ENCODE measurements around the gene CLK4.
A peak's percentile ranks its signal among the peaks of the same experiment; 100 is the strongest.

CLK4 gene

DNA sequence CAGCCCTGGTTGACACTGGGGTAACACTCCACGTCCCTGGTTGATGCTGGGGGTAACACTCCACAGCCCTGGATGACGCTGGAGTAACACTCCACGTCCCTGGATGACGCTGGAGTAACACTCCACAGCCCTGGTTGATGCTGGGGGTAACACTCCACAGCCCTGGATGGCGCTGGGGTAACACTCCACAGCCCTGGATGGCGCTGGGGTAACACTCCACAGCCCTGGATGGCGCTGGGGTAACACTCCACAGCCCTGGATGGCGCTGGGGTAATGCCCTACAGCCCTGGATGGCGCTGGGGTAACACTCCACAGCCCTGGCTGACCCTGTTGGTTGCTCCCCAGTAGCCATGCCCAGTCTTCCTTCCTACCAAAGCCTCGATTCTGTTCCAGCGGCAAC, 41.4 kb downstream of the CLK4 start:
- peak; percentile 55 to 65 for ATAC-seq

DNA sequence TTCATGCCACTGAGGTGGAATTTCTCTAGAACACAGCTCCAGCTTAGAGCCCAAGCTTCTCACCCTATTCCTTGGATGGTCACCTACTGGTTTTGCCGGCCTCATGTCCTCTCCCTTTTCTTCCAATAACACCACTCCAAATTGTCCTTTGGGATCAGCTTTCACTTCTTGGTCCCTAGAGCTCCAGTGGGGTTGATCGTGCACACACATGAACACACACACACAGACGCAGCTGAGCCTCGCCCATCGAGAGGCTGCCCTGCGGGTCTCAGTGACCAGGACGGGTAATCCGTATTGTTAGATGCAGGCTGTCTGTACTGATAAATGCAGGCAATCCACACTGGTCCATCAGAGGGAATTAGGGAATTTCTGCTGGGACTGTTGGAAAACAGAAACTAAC, 43.6 kb downstream of the CLK4 start:
- no peak for ATAC-seq

DNA sequence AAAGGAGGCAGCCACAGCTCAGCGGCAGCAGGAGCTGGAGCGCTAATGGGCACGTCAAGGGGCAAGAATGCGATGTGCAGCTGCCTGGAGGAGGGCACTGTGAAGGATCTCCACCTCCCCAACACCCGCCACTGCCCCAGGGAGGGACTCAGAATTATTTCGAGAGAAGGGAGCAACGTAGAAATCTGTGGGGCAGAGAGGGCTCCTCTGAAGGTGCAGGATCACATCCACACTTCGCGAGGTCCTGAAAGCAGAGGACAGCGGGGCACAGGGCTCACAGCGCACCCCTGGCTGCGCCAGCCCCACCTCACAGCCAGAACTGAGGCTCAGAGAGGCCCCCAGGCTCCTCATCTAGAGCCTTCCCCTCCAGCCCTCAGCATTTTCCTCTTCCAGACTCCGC, 44.6 kb downstream of the CLK4 start:
- ATAC-seq: no peak

DNA sequence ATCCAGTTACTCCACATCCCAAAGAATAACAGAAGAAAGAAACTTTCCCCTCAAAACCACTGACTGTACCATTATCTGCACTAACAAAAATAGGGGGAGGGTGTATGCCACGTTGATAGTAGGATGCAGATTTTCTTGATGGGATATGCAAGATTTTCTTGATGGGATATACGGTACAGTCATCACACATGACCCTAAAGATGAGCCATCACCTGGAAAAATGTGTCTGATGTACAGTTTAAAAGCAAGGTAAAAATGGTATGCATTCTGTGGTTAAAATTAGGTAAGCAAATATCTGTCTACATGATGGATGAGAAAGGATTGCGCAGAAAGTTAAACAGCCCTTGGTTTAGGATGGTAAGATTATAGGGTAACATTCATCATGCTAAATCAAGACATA, 45.2 kb downstream of the CLK4 start:
- ATAC-seq: no peak

DNA sequence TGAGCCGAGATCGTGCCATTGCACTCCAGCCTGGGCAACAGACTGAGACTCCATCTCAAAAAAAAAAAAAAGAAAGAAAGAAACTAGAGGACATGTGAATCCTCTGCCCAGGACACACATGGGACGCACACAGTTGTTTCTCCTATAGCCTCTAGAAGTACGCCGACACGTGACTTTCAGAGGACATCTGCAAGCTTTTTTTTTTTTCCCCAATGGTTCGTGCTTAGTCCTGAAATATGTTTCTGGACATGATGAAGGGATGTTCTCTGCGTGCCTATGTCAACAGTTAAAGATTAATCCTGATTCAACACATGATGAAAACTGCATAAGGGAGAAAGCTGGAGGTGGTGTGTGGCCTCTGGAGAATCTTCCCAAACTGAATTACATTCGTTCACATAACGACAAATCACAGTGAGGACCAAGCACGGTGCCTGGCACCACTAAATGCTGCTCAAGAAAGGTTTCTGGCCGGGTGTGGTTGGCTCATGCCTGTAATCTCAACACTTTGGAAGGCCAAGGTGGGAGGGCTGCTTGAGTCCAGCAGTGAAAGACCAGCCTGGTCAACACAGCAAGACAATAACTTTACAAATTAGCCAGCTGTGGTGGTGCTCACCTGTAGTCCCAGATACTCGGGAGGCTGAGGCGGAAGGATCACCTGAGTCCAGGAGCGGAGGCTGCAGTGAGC, 46.4 kb downstream of the CLK4 start:
- no peak for ATAC-seq

DNA sequence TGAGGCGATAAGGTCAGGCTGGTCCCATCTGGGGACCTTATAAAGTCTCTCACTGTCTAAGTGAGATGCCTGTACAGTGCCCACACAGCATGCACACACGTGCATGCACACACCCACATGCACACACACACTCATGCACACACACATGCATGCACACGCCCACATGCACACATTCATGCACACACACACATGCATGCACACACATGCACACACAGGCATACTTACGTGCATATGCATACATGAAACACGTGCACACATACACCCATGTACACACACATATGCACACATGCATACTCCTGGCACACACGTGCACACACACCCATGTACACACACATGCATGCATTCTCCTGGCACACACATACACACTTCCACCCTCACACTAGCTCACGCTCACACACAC, 48.9 kb downstream of the CLK4 start:
- ATAC-seq: no peak

DNA sequence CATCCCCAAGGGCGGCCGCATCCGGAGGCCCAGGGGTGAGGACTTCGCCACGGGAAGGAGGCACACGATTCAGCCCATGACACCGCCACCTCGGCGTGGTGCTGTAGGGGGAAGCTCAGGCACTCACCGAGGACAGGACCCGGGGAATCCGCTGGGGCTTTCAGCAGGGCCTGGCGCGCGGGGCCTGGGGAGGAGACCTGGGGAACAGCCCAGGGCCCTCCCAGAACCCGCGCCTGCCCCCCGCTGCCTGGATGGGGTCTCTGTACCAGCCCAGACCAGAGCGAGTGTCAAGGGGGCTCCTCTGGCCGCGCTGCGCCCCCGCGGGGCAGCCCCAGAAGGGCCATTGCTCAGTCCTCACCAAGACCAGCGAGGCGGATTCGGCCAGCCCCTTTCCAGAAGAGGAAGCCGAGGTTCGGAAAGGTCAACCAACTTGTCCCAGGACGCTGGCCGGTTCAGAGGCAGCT, 49.4 kb downstream of the CLK4 start:
- ATAC-seq: no peak

DNA sequence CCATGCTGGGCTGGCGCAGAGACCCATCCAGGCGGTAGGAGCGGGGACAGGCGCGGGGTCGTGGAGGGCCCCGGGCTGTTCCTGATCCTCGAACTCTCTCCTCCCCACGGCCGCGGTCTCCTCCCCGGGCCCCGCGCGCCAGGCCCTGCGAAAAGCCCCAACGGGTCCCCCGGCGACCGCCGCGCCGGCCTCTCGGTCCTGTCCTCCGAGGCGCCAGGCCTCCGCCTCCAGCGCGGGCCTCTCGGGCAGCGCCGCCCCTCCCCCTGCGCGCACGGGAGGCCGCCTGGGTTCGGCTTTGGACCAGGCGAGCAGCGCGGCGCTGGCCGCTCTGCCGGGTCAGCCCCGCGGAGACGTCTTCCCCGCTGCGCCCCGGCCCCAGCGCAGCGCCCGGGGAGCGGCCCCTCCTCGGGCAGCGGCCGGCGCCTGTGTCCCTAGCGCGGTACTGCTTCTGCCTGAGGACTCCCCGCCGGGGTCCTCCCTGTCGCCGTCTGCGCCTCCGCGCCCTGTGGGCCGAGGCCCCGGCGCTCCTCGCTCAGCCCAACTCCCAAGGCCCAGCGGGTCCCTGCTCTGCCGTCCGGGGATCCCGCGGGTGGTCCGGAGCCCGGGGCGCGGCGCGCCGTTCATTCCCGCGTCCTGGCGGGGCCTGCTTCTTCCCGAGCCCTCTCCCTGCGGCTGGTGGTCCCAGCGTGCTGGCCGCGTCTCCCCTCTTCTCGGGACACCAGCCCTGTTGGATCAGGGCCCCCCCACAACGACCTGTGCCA, 50.1 kb downstream of the CLK4 start:
- no peak for ATAC-seq

DNA sequence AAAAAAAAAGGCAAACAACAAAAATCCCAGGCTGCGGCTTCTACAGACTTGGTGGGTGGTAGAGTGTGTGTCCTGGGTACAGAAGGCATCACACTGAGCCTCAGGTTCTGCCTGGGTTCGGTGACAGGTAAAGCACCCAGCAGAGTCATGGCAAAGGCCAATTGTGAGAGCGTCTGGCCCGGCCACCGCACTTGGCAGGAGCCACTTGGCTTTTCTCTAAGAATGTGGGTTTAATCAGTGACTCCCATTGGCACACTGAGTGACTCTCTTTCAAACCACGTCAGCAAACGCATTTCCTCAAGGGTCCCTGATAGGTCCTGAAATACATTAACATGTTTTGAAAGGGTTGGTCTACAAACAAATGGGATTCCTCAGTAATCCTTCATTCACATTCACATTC, 53.6 kb downstream of the CLK4 start:
- no peak for ATAC-seq

DNA sequence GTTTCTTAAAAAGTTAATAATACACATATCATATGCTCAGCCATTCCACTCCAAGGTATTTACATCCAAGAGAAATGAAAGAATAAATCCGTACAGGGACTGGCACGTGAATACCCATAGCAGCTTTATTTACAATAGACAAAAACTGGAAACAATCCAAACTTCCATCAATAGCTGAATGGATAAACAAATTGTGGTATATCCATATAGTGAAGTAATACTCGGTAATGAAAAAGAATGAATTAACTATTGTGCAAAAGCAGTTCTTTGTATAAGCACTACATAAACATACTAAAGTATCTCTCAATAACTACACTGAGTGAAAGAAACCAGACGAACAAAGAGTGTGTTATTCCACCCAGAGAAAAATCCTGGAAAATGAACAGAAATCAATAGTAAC, 54.2 kb downstream of the CLK4 start:
- ATAC-seq: no peak

DNA sequence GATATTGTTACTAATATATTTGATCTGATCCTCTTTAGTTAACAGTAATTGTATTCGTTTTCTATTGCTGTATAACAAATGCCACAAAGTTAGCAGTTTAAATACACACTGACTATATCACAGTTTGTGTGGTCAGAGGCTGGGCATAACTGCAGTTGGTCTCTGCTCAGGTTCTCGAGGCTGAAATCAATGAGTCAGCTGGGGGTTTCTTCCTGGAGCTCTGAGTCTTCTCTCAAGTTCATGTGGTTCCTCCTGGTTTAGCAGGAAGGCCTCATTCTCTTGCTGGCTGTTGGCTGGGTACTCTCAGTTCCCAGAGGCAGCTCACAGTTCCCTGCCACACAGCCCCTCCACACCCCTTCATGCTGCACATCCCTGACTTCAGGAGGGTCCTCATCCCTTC, 57.4 kb downstream of the CLK4 start:
- ATAC-seq: no peak

DNA sequence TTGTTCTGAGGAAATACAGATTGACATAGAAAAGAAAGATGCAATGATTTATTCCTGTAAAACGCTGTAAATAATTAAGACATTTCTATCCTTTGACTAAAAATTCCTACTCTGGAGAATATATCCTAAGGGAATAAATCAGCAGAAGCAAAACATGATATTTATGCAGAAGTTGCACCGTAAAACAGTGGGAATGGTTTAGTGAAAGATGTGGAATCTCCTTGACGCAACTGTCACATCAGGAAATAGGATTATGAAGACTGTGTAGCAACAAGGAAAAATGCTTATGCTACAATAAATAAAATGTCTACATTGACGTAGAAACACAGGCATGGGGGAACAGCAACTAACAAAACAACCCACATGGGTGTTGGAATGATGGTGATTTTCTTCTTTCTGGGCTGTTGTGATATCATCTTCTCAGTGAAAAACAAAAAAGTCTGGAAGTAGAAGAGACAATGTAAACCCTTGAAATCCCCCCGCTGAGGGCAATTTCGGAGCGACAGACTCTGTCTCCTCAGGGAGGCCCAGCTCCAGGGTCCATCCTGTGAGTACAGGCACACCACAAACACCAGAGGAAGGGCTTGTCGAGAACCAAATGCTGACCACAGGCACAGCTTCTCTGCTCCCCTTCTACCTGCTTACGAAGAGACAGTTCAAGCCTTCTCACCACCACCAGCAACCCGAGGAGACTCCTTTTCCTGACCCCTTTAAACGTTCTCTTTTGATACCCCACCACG, 61.9 kb downstream of the CLK4 start:
- ATAC-seq: no peak

DNA sequence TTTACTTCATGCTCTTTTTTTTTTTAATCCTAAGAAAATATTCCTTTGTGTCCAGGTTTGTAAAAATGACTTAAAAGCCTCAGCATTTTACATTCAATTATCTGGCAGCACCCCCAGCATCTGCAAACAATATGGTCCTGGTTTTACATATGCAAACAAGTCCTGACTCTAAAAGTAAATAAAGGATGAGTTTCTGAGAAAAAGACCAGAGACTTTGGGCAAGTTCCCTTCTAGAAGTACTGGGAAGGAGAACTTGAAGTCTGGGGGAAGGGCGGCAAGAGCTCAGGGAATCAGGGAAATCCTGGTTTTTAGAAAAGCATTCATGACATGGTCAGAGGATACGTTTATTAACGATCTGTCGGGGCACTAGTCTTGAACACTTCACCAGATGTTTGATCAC, 62.5 kb downstream of the CLK4 start:
- ATAC-seq: no peak

DNA sequence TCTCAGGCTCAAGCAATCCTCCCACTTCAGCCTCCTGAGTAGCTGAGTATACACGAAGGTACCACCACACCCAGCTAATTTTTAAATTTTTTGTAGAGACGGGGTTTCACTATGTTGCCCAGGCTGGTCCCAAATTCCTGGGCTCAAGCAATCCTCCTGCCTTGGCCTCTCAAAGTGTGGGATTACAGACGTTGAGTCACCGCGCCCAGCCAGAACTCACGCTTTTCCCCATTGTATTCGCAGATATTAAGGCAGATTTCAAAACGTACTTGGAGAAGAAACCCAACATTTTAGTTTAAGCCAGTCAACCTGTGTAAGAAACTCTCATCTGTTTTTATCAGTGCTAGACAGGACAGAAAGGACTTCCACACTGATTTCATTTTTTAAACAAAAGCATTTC, 63.2 kb downstream of the CLK4 start:
- no peak for ATAC-seq

DNA sequence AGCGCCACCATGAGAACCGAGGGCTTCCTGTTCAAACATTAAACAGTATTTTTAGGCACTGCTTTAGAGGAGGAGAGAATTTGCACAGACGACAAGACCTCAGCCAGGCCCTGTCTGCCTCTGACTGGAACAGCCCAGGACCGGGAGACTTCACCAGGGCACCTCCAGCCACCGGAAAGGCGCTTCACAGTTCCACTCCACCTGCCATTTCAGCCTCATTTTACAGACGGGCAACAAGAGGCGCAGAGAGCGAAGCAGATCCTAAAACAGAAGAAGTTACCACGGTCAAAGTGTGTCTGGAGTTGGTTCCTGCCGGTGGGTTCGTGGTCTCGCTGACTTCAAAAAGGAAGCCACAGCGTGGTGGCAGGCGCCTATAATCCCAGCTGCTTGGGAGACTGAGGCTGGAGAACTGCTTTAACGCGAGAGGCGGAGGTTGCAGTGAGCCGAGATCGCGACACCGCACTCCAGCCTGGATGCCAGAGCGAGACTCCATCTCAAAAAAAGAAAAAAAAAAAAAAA, 65.0 kb downstream of the CLK4 start:
- ATAC-seq: no peak

DNA sequence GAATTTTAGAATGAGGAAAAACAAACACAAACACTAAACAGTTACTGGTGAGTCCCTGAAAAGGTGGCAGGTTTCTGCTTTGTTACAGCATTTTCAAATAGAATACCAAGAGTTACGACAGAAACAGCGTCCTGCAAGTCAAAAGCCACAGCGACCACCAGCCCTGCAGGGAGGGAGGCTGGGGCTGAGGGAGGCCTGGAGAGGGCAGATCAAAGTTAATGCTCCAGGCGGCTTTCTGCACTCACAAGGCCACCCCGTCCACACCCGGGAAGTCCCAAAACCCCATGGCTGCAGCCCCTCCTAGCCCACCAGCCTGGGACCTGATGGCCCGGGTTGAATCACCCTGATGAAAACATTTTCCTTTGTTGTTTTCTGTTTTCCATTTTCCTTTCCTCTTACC, 65.9 kb downstream of the CLK4 start:
- ATAC-seq: no peak

DNA sequence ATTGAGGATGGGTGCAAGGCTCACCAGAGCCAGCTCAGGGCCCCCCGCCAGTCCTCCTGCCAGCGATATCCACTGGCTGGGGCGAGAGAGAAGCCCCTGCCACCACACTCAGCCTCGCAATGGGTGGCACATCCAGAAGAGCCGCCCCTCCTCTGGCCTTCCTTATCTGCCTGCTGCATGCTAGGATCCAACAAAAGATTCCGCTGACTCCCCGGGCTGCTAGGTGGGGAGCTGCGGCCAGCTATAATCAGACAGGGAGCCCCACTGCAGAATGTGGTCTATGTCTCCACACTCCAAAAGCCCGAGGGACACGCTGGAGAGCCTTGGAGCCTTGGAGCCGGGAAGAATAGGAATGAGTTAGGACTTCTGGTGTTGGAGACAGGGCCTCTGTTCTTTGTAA, 69.4 kb downstream of the CLK4 start:
- ATAC-seq: no peak

DNA sequence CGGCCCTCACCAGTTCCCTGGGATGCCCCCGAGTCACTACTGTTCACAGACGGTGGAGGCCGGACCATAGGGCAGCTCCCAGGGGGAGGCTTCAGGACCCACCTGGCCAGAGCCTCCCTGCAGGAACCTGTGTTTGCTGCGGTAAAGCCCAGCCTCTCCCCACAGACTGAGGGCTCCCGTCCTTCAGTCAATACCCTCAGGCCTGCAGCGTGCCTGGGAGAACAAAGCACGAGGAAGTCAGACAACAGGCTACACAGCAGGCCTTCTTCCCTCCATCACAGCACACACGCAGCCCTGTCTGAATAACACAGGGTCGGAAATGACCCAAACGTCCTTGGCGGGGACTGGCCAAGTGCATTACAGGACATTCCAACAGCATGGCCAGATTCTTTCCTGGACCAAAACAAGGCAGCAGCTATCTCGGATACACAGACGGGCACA, 71.1 kb downstream of the CLK4 start:
- ATAC-seq: no peak

DNA sequence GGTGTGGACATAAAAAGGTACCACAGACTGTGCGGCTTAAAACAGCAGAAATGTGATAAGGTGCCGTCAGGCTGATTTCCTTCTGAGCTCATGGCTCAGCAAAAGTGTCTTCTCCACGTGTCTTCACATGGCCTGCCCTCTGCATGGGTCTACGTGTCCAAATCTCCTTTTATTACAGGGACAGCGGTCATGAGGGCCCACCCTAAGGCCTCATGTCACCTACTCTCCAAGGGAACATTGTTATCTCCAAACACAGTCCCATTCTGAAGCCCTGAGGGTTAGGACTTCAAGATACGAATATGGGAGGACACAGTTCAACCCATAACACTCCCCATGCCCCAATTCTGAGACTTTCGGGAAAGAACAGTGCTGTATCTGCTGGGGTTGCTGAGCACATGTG, 71.8 kb downstream of the CLK4 start:
- no peak for ATAC-seq

DNA sequence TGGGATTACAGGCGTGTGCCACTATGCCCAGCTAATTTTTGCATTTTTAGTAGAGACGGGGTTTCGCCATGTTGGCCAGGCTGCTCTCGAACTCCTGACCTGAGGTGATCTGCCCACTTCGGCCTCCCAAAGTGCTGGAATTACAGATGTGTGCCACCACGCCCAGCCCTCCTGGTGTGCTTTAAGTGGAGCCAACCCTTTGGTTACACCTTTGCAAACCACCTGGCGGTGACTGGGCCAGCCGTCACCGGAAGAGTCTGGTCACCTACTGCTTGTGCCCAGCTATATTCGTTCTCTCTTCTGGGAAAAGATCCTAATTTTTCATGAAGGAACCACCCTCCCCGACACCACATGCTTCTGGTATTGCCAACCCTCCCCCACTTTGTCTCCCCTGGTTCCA, 72.5 kb downstream of the CLK4 start:
- no peak for ATAC-seq

DNA sequence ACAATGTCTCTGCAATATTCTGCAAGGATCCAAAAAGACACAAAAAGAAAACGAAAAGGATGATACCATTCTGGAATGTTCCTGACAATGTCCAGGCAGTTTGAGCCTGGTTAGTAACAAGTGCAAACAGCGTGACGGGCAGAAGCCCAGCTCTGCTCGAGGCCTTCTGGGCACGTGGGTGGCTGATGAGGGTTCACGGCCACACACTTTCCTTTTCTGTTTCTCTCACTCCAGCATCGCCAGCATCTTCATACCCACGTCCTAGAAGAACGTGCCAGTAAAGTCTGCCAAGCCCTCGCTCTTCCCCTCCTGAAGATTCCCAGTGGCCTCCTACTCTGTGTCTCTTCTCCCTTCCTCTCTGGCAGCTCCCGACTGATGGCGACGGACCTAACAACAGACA, 73.3 kb downstream of the CLK4 start:
- no peak for ATAC-seq

All from activated CD4-positive, CD25-positive, alpha-beta regulatory T cell treated with anti-CD3 and anti-CD28 coated beads, Interleukin-2, amount 50 U/mL, for 24 hours (primary cell).